ES-I3 (cell line): Measurements from ENCODE around the gene GFER.
"Not testable (repeated sequence)": the region's sequence is repeated elsewhere in the genome, so short reads cannot be mapped to it uniquely, and the experiment has no call there.

ENCODE experiments used
- H3K36me3 ChIP-seq: 2 replicates; pipeline ENCODE4 v1.6.1; 2013; ENCODE audit warnings: mild to moderate bottlenecking, low read length, control low read depth, moderate library complexity; ENCODE audit not compliant: insufficient read depth
- H3K4me1 ChIP-seq: 2 replicates; pipeline ENCODE4 v1.6.1; 2013; ENCODE audit warnings: mild to moderate bottlenecking, control low read depth, low read length; ENCODE audit not compliant: insufficient read depth
- H3K9ac ChIP-seq: 2 replicates; pipeline ENCODE4 v1.6.1; 2013; ENCODE audit warnings: low read depth, mild to moderate bottlenecking, low read length, moderate library complexity
- H3K9me3 ChIP-seq: 2 replicates; pipeline ENCODE4 v1.6.1; 2013; ENCODE audit warnings: mild to moderate bottlenecking, low read length, moderate library complexity; ENCODE audit not compliant: control insufficient read depth, insufficient read depth

Gene GFER

GRCh38 chr16:2008009-2008526, 24.1 kb downstream of the GFER start:
- H3K36me3 ChIP-seq, result no peaks in the 10 kb centered on the region
- peaks cover 12% of the 10 kb centered on the region; the same call in 1 of the 2 replicates for H3K4me1 ChIP-seq
- H3K9ac ChIP-seq, result peak overlapping the region; percentile 89; the same call in 1 of the 2 replicates
- no peaks in the 10 kb centered on the region for H3K9me3 ChIP-seq

GRCh38 chr16:2008631-2009163, 24.7 kb downstream of the GFER start:
- Histone ChIP-seq H3K36me3 (no peaks in the 10 kb centered on the region), H3K9me3 (no peaks in the 10 kb centered on the region), H3K9ac (peak overlapping the region; percentile 89), H3K4me1 (peaks cover 12% of the 10 kb centered on the region; the same call in 1 of the 2 replicates)

GRCh38 chr16:2009164-2009711, 25.2 kb downstream of the GFER start:
- no peaks in the 10 kb centered on the region for H3K9me3 ChIP-seq
- H3K4me1 ChIP-seq, result peaks cover 10% of the 10 kb centered on the region; the same call in 1 of the 2 replicates
- peak overlapping the region; percentile 89 for H3K9ac ChIP-seq
- no peaks in the 10 kb centered on the region for H3K36me3 ChIP-seq

GRCh38 chr16:2009791-2010510, 26.0 kb downstream of the GFER start, which contains the start of gene ZNF598:
Gene ZNF598 (minus strand): TSS chr16:2009821.
- Histone ChIP-seq H3K9ac (peak within 1 kb of the TSS; percentile 89), H3K4me1 (peaks cover 6% of the 10 kb centered on the region; the same call in 1 of the 2 replicates), H3K9me3 (no peaks in the 10 kb centered on the region), H3K36me3 (no peaks in the 10 kb centered on the region)

GRCh38 chr16:2011726-2012125, 27.7 kb downstream of the GFER start:
- not testable (repeated sequence) for H3K9me3 ChIP-seq, H3K9ac ChIP-seq, H3K36me3 ChIP-seq, H3K4me1 ChIP-seq

- peaks cover under 1% of the 10 kb centered on the region; the same call in 1 of the 2 replicates for H3K4me1 ChIP-seq
- H3K9me3 ChIP-seq, result no peaks in the 10 kb centered on the region
- no peak overlapping the region for H3K9ac ChIP-seq
- H3K36me3 ChIP-seq, result no peaks in the 10 kb centered on the region
Observed at GRCh38 chr16:2013527-2013926, 29.5 kb downstream of the GFER start.

GRCh38 chr16:2015117-2015946, 31.3 kb downstream of the GFER start:
- H3K9ac ChIP-seq, result no peak overlapping the region
- H3K4me1 ChIP-seq, result no peaks in the 10 kb centered on the region
- H3K9me3 ChIP-seq, result no peaks in the 10 kb centered on the region
- H3K36me3 ChIP-seq, result no peaks in the 10 kb centered on the region

GRCh38 chr16:2015947-2016208, 31.9 kb downstream of the GFER start:
- Histone ChIP-seq H3K9me3 (no peaks in the 10 kb centered on the region), H3K9ac (no peak overlapping the region), H3K4me1 (no peaks in the 10 kb centered on the region), H3K36me3 (no peaks in the 10 kb centered on the region)

GRCh38 chr16:2016407-2016922, 32.5 kb downstream of the GFER start:
- H3K9me3 ChIP-seq, result no peaks in the 10 kb centered on the region
- no peaks in the 10 kb centered on the region for H3K36me3 ChIP-seq
- H3K9ac ChIP-seq, result no peak overlapping the region
- no peaks in the 10 kb centered on the region for H3K4me1 ChIP-seq

GRCh38 chr16:2019518-2019920, 35.5 kb downstream of the GFER start, which contains the start of gene NPW:
Gene NPW (plus strand): TSS chr16:2019785.
- Histone ChIP-seq H3K36me3 (no peaks in the 10 kb centered on the region), H3K9me3 (no peaks in the 10 kb centered on the region), H3K9ac (peak within 1 kb of the TSS; percentile 62; the same call in 1 of the 2 replicates), H3K4me1 (peaks cover 6% of the 10 kb centered on the region; the same call in 1 of the 2 replicates)

- Histone ChIP-seq H3K9me3 (no peaks in the 10 kb centered on the region), H3K4me1 (peaks cover 6% of the 10 kb centered on the region; the same call in 1 of the 2 replicates), H3K9ac (peak overlapping the region; percentile 62; the same call in 1 of the 2 replicates), H3K36me3 (no peaks in the 10 kb centered on the region)
Observed at GRCh38 chr16:2019921-2020831, 36.2 kb downstream of the GFER start.

GRCh38 chr16:2022723-2023091, 38.7 kb downstream of the GFER start:
- peak overlapping the region; percentile 42 for H3K9ac ChIP-seq

More at GRCh38 chr16:2022723-2023091, 38.7 kb downstream of the GFER start:
- H3K36me3 ChIP-seq, result no peaks in the 10 kb centered on the region
- peaks cover 6% of the 10 kb centered on the region; the same call in 1 of the 2 replicates for H3K4me1 ChIP-seq
- H3K9me3 ChIP-seq, result no peaks in the 10 kb centered on the region
